Eye (tissue), 1 donor: ENCODE data around the gene NOXO1.
"Not testable (repeated sequence)": the region's sequence is repeated elsewhere in the genome, so short reads cannot be mapped to it uniquely, and the experiment has no call there.

Experiments used
- DNase-seq: peaks from one replicate; pipeline ENCODE4 v3.0.0-alpha.2; 2015

The NOXO1 gene

GRCh38 chr16:1977875-1978268 is 3.4 kb downstream of the NOXO1 start:
- no peak for DNase-seq

- DNase-seq: no peak
These were observed 4.1 kb downstream of the NOXO1 start for GRCh38 chr16:1976951-1977874.

- DNase-seq: no peak
These were observed 5.1 kb downstream of the NOXO1 start for GRCh38 chr16:1976216-1976520.

GRCh38 chr16:1975432-1976215 is 5.6 kb downstream of the NOXO1 start:
- no peak for DNase-seq

GRCh38 chr16:1974157-1975070 is 6.9 kb downstream of the NOXO1 start:
- no peak for DNase-seq

- DNase-seq: no peak
These were observed 7.7 kb downstream of the NOXO1 start for GRCh38 chr16:1973461-1974156.

- no peak for DNase-seq
These were observed 8.8 kb downstream of the NOXO1 start for GRCh38 chr16:1972490-1972877.

- DNase-seq: peak; percentile 97
These were observed 9.3 kb downstream of the NOXO1 start, which contains the start of gene TBL3 for GRCh38 chr16:1971796-1972489. Gene TBL3 (plus strand): TSS chr16:1972053. CDS start chr16:1972165, 112 bp downstream.

GRCh38 chr16:1968146-1968953 is 12.9 kb downstream of the NOXO1 start:
- DNase-seq: no peak

- no peak for DNase-seq
These were observed 14.8 kb downstream of the NOXO1 start, which contains the start of gene RNF151 for GRCh38 chr16:1966460-1966859. Gene RNF151 (plus strand): TSS chr16:1966856. CDS start chr16:1966882, 26 bp downstream.

- DNase-seq: no peak
These were observed 15.8 kb downstream of the NOXO1 start for GRCh38 chr16:1965396-1966001.

GRCh38 chr16:1964506-1965395 is 16.5 kb downstream of the NOXO1 start, which contains the start of gene RPS2:
Gene RPS2 (minus strand): TSS chr16:1964826. CDS start chr16:1964625, 201 bp downstream.
- DNase-seq: peak; percentile 100

GRCh38 chr16:1963806-1964505 is 17.3 kb downstream of the NOXO1 start:
- peak; percentile 78 for DNase-seq

GRCh38 chr16:1962161-1963153 is 18.8 kb downstream of the NOXO1 start:
- DNase-seq: not testable (repeated sequence)

- no peak for DNase-seq
These were observed 19.6 kb downstream of the NOXO1 start for GRCh38 chr16:1961651-1962067.

GRCh38 chr16:1960665-1961630 is 20.3 kb downstream of the NOXO1 start:
- peak; percentile 37 for DNase-seq
